ENCODE data around the gene LDB2. TPM values are rescaled to one million over a fixed set of nuclear protein-coding genes. Genes with fewer than 3 reads are reported as not detected.

LDB2 gene
- total and polyA plus RNA-seq, 2 of the 8 experiments (the other 6 are each of a cell fraction or from before 2014, with no cell fraction given): 57.0 to 140 TPM

GRCh38 chr4:16914208-16914607 is 15.8 kb upstream of the LDB2 start:
- POLR2A ChIA-PET (ENCODE audit: partially characterized antibody): no interaction called here
- H2BK5ac ChIP-seq (ENCODE audit: low read depth, low read length): no peak overlapping the region
- no peak overlapping the region for H3K18ac ChIP-seq (ENCODE audit: extremely low read depth, low read length)
- no peak overlapping the region for H4K8ac ChIP-seq (ENCODE audit: extremely low read depth, insufficient read depth, low read length)
- DNase-seq (ENCODE audit: low read depth in 1 of 2, low spot score in 2 of 2) (no peak), FAIRE-seq (no peak)
- CTCF ChIA-PET (ENCODE audit: partially characterized antibody): interaction anchor here (0.5 to 4.0 kb wide), 12 partner anchors 9 to 410 kb away, joined by 3 to 35 read pairs (median 3); partner anchors contain the start of gene LDB2
- no peak overlapping the region for H3K4me3 ChIP-seq (ENCODE audit: extremely low read depth in 1 of 4, insufficient read depth in 2 of 4, low read depth in 3 of 4, low read length in 4 of 4)
- no peak overlapping the region for H2AFZ ChIP-seq (ENCODE audit: low read length)
- whole genome bisulfite sequencing, 2 experiments (ENCODE audit: extremely low coverage in 1 of 2, insufficient coverage in 1 of 2, insufficient read length in 1 of 2, insufficient replicate concordance in 2 of 2, low coverage in 1 of 2, low lambda C conversion rate in 2 of 2, missing lambda C conversion rate in 1 of 2): 72% methylated on average over 1 of the region's 1 CpG; no CpG with 5 or more reads in 1 of the 2 experiments
- H3K9me3 ChIP-seq (ENCODE audit: insufficient read depth in 2 of 2, low read depth in 1 of 2, low read length in 1 of 2): peaks cover 3 to 5% of the 10 kb centered on the region in 2 experiments; a peak in 2 of 4 replicates
- H3K4me1 ChIP-seq (replicated peaks in 1 of 4; ENCODE audit: control insufficient read depth in 3 of 4, insufficient read depth in 4 of 4, low read length in 3 of 4): peaks cover 3 to 10% (median 8%) of the 10 kb centered on the region in 4 experiments
- no peak overlapping the region for H3K4ac ChIP-seq (replicated peaks; ENCODE audit: insufficient read length, low read depth, low read length)
- no peaks in the 10 kb centered on the region for H3K27me3 ChIP-seq (replicated peaks in 1 of 4; ENCODE audit: control insufficient read depth in 3 of 4, extremely low read depth in 1 of 4, insufficient read depth in 3 of 4, low read length in 3 of 4)
- H2AK5ac ChIP-seq (ENCODE audit: low read depth, low read length): no peak overlapping the region
- no peaks in the 10 kb centered on the region for H4K20me1 ChIP-seq (replicated peaks in 1 of 2; ENCODE audit: control insufficient read depth in 1 of 2, insufficient read depth in 2 of 2, low read length in 2 of 2)
- H3K27ac ChIP-seq (ENCODE audit: low read depth, low read length): no peak overlapping the region
- H4K91ac ChIP-seq (replicated peaks; ENCODE audit: insufficient read length, low read length): no peak overlapping the region
- H3K4me2 ChIP-seq (ENCODE audit: insufficient read depth in 1 of 2, low read depth in 2 of 2, low read length in 2 of 2): no peak overlapping the region
- H3K14ac ChIP-seq (ENCODE audit: insufficient read length): no peak overlapping the region
- no peaks in the 10 kb centered on the region for H3K79me2 ChIP-seq (ENCODE audit: control insufficient read depth in 1 of 2, insufficient read depth in 2 of 2, low read length in 2 of 2)
- no peak overlapping the region for H3K56ac ChIP-seq (replicated peaks; ENCODE audit: insufficient read length, low read depth, low read length)
- peak overlapping the region; percentile 62; the same call in 1 of the 2 replicates for H2BK20ac ChIP-seq (ENCODE audit: low read length)
- H3K23ac ChIP-seq (ENCODE audit: insufficient read length): no peak overlapping the region
- H2BK15ac ChIP-seq (ENCODE audit: low read length): no peak overlapping the region
- no peak overlapping the region for H3K9ac ChIP-seq (replicated peaks in 1 of 4; ENCODE audit: extremely low read depth in 1 of 4, low read depth in 3 of 4, low read length in 3 of 4)
- H3K79me1 ChIP-seq (ENCODE audit: low read depth, low read length): no peaks in the 10 kb centered on the region
- H4K5ac ChIP-seq (ENCODE audit: insufficient read length, low read depth, low read length): no peak overlapping the region
- H3K36me3 ChIP-seq (ENCODE audit: control insufficient read depth in 2 of 4, insufficient read depth in 4 of 4, low read length in 3 of 4): no peaks in the 10 kb centered on the region
- no peak overlapping the region for H2BK120ac ChIP-seq (replicated peaks; ENCODE audit: low read depth, low read length)
- 0 out of 2 replicates have a peak overlapping the region, but pooled peaks have one; percentile 3 for H2BK12ac ChIP-seq (ENCODE audit: low read depth, low read length)
- no peaks in the 10 kb centered on the region for H3K23me2 ChIP-seq (ENCODE audit: low read depth, low read length)
- TF ChIP-seq CTCF (IDR thresholded peaks at IDR 0.05; ENCODE audit: control extremely low read depth in 1 of 3, insufficient read depth in 1 of 3, low read depth in 1 of 3, low read length in 3 of 3) (peak; percentile 6 to 65 (median 58)), TCF12 (IDR thresholded peaks at IDR 0.05; ENCODE audit: low read depth, low read length) (no peak), NRF1 (IDR thresholded peaks at IDR 0.05; ENCODE audit: low read depth, low read length) (no peak), RAD21 (IDR thresholded peaks at IDR 0.05 in 1 of 2, conservative IDR thresholded peaks at IDR 0.05 in 1 of 2; ENCODE audit: low read depth in 2 of 2, low read length in 2 of 2) (peak; percentile 73 to 83), ATF2 (IDR thresholded peaks at IDR 0.05; ENCODE audit: low read length) (no peak)

Measured in H1 (cell line).